Keratinocyte (primary cell): ENCODE data around the gene PLAA. TPM values are rescaled to one million over a fixed set of nuclear protein-coding genes. Genes with fewer than 3 reads are reported as not detected.

Experiments used
- DNase-seq: peaks from one replicate; pipeline ENCODE4 v3.0.0-alpha.2; 2011; ENCODE audit warnings: low read depth, missing footprints, low spot score
- FAIRE-seq: peaks from 2 replicates; lab custom pipeline; 2011; peaks lifted over from hg19 to GRCh38; lab: Jason Lieb, UNC
- H2AFZ ChIP-seq: 2 replicates; pipeline ENCODE4 v1.6.0; 2012; ENCODE audit warnings: low read length, control low read depth, inconsistent platforms; ENCODE audit not compliant: control insufficient read depth
- H3K27ac ChIP-seq: 2 replicates; pipeline ENCODE4 v1.5.1; 2011; ENCODE audit warnings: low read length; ENCODE audit not compliant: control insufficient read depth, insufficient read depth
- H3K27me3 ChIP-seq: 3 replicates; pipeline ENCODE4 v1.6.0; 2011; ENCODE audit warnings: low read length; ENCODE audit not compliant: control insufficient read depth, insufficient read depth; ENCODE audit errors: extremely low read depth
- H3K36me3 ChIP-seq, 2 experiments: 2 replicates in 1 of 2; 3 replicates in 1 of 2; pipeline ENCODE4 v1.5.1; 2011; ENCODE audit warnings: low read length in 2 of 2, mild to moderate bottlenecking in 1 of 2; ENCODE audit not compliant: control insufficient read depth in 2 of 2, insufficient read depth in 2 of 2; ENCODE audit errors: extremely low read depth in 1 of 2
- H3K4me1 ChIP-seq: 3 replicates; pipeline ENCODE4 v1.5.1; 2011; ENCODE audit warnings: low read length; ENCODE audit not compliant: control insufficient read depth, insufficient read depth; ENCODE audit errors: extremely low read depth
- H3K4me2 ChIP-seq: 3 replicates; pipeline ENCODE4 v1.6.0; 2011; ENCODE audit warnings: low read depth, low read length; ENCODE audit not compliant: control insufficient read depth, insufficient read depth; ENCODE audit errors: extremely low read depth
- H3K4me3 ChIP-seq, 3 experiments: fragments of 200-600 bp in 1 of 3; sonication (generic) in 1 of 3; 2 replicates in 2 of 3; 3 replicates in 1 of 3; pipeline ENCODE4 v1.5.1; 2011 to 2016; ENCODE audit warnings: low read length in 3 of 3, mild to moderate bottlenecking in 3 of 3, control low read depth in 2 of 3, inconsistent platforms in 1 of 3, low read depth in 1 of 3, mixed read lengths in 1 of 3, mixed run types in 1 of 3, moderate library complexity in 1 of 3; ENCODE audit not compliant: control insufficient read depth in 2 of 3, insufficient read depth in 2 of 3; ENCODE audit errors: extremely low read depth in 1 of 3
- H3K79me2 ChIP-seq: 2 replicates; pipeline ENCODE4 v1.6.0; 2012; ENCODE audit warnings: low read length; ENCODE audit not compliant: control insufficient read depth, insufficient read depth
- H3K9ac ChIP-seq: 3 replicates; pipeline ENCODE4 v1.6.0; 2011; ENCODE audit warnings: low read length; ENCODE audit not compliant: control insufficient read depth, insufficient read depth; ENCODE audit errors: extremely low read depth
- H3K9me1 ChIP-seq: 3 replicates; pipeline ENCODE4 v1.6.0; 2011; ENCODE audit warnings: low read length; ENCODE audit not compliant: control insufficient read depth, insufficient read depth; ENCODE audit errors: extremely low read depth
- H3K9me3 ChIP-seq: 2 replicates; pipeline ENCODE4 v1.5.1; 2012; ENCODE audit warnings: low read depth, low read length; ENCODE audit not compliant: control insufficient read depth
- H4K20me1 ChIP-seq: 3 replicates; pipeline ENCODE4 v1.6.0; 2011; ENCODE audit warnings: low read length; ENCODE audit not compliant: control insufficient read depth, insufficient read depth; ENCODE audit errors: extremely low read depth
- EZH2 ChIP-seq: IDR thresholded peaks from one replicate; pipeline ENCODE4 v1.6.1; 2012; ENCODE audit warnings: inconsistent platforms, mild to moderate bottlenecking, low read length, moderate library complexity
- dilution Hi-C: fragments of 300-500 bp; cut with MboI; formaldehyde crosslinking; loops from one replicate; pipeline ENCODE4 v1.7.0; 2020; ENCODE audit warnings: low sequenced_read_pairs; ENCODE audit not compliant: extremely low pct_ligation_motif_present
- polyA plus RNA-seq, 5 experiments: library from polyadenylated mRNA; depleted of rRNA in 3 of 5; stranded (reverse) in 3 of 5; stranded (forward) in 1 of 5; unstranded in 1 of 5; fragments of >200 nt; gene quantifications; 1 replicate in 1 of 5; 2 replicates in 3 of 5; 3 replicates in 1 of 5; pipeline versions ENCODE4 v1.2.1 to v1.2.3, GENCODE V29; 2011 to 2012; ENCODE audit warnings: missing spikeins in 2 of 5, low read depth in 1 of 5, low replicate concordance in 1 of 5
- TF ChIP-seq, protein P1 (sequence below), 3 experiments: IDR thresholded peaks in 1 of 3; conservative IDR thresholded peaks in 1 of 3; optimal IDR thresholded peaks in 1 of 3; 2 replicates in 2 of 3; 3 replicates in 1 of 3; pipeline versions ENCODE3 to v1.5.1; 2011; ENCODE audit warnings: low read length in 3 of 3, mild to moderate bottlenecking in 3 of 3, moderate library complexity in 2 of 3, control low read depth in 1 of 3, inconsistent platforms in 1 of 3; ENCODE audit not compliant: insufficient read depth in 2 of 3; ENCODE audit errors: extremely low read depth in 1 of 3

PLAA gene
- polyA plus RNA-seq, 1 donor (not counting 4 experiments of a cell fraction or from before 2014, with no cell fraction given): 30.3 TPM

DNA sequence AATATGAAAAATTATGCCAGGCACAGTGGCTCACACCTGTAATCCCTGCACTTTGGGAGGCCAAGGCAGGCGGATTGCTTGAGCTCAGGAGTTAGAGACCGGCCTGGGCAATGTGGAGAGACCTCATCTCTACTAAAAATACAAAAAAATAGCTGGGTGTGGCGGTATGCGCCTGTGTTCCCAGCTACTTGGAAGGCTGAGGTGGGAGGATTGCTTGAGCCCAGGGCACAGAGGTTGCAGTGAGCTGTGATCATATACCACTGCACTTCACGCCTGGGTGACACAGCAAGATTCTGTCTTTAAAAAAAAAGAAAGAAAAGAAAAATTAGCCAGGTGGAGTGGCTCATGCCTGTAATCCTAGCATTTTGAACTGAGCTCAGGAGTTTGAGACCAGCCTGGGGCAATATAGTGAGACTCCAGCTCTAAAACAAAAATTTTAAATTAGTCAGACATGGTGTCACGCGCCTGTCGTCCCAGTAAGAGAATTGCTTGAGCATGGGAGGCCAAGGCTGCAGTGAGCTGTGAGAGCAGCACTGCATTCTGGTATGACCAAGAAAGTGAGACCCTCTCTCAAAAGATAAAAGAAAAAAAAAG is 18.0 kb downstream of the PLAA start:
- H3K27ac ChIP-seq: no peak overlapping the region
- no peak overlapping the region for H3K9ac ChIP-seq
- no peaks in the 10 kb centered on the region for H3K4me1 ChIP-seq
- no peaks in the 10 kb centered on the region for H3K9me1 ChIP-seq
- H2AFZ ChIP-seq: no peak overlapping the region
- H3K9me3 ChIP-seq: no peaks in the 10 kb centered on the region
- H3K36me3 ChIP-seq: peaks cover 0 to 8% of the 10 kb centered on the region in 2 experiments
- no peak for TF ChIP-seq EZH2
- peaks cover 5% of the 10 kb centered on the region for H3K79me2 ChIP-seq
- no peak overlapping the region for H3K4me3 ChIP-seq
- no peak for FAIRE-seq
- H3K27me3 ChIP-seq: no peaks in the 10 kb centered on the region
- no peak overlapping the region for H3K4me2 ChIP-seq
- dilution Hi-C loops: no loop called here
- H4K20me1 ChIP-seq: no peaks in the 10 kb centered on the region
- DNase-seq: no peak

DNA sequence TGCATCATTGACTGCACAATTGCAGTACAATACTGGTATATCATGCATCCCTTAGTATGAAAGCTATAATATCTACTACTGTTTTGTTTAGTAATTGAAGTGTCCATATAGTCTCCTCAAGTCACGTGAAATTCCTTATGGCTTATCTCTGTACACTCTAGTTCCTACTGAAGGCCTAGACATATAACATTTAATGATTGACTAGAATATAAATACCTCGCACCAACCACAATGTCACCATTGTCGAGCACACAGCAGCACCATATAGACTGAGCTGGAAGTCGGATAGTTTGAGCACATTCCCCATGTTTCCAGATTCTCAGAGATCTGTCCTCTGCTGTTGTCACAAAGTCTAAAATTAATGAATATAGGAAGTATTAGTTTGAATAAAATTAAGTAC is 21.4 kb downstream of the PLAA start:
- Histone ChIP-seq H3K27me3 (no peaks in the 10 kb centered on the region), H3K79me2 (peaks cover 2% of the 10 kb centered on the region), H3K27ac (no peak overlapping the region), H3K4me3 (no peak overlapping the region), H3K4me1 (no peaks in the 10 kb centered on the region), H4K20me1 (no peaks in the 10 kb centered on the region), H3K9me1 (no peaks in the 10 kb centered on the region), H3K36me3 (peaks cover 3 to 14% of the 10 kb centered on the region in 2 experiments), H3K4me2 (no peak overlapping the region), H3K9ac (no peak overlapping the region), H3K9me3 (no peaks in the 10 kb centered on the region), H2AFZ (no peak overlapping the region)
- dilution Hi-C loops: no loop called here
- no peak for DNase-seq
- FAIRE-seq: no peak
- TF ChIP-seq EZH2: no peak
- TF ChIP-seq, protein P1, sequence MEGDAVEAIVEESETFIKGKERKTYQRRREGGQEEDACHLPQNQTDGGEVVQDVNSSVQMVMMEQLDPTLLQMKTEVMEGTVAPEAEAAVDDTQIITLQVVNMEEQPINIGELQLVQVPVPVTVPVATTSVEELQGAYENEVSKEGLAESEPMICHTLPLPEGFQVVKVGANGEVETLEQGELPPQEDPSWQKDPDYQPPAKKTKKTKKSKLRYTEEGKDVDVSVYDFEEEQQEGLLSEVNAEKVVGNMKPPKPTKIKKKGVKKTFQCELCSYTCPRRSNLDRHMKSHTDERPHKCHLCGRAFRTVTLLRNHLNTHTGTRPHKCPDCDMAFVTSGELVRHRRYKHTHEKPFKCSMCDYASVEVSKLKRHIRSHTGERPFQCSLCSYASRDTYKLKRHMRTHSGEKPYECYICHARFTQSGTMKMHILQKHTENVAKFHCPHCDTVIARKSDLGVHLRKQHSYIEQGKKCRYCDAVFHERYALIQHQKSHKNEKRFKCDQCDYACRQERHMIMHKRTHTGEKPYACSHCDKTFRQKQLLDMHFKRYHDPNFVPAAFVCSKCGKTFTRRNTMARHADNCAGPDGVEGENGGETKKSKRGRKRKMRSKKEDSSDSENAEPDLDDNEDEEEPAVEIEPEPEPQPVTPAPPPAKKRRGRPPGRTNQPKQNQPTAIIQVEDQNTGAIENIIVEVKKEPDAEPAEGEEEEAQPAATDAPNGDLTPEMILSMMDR (optimal IDR thresholded peaks at IDR 0.05 in 1 of 3, IDR thresholded peaks at IDR 0.05 in 1 of 3, conservative IDR thresholded peaks at IDR 0.05 in 1 of 3; ENCODE audit: extremely low read depth in 1 of 3, insufficient read depth in 2 of 3, low read length in 3 of 3): no peak

DNA sequence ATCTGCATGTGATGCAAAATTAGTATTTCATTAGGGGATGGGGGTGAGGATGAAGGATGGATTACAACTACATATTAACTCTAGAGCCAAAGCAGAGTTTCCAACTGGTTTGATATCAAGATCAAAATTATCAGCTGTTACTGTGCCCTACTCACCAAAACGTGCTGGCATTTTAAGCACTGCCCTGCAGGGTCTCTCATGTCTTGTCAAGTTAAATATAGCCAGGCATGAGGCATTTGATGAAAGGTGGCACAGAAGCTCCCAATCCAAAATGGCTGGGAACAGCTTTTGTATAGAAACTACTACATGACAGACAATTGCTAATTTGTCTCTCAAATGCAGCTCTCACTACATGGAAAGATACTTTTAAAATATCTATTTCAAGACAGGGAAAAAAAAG is 27.3 kb downstream of the PLAA start:
- H3K4me3 ChIP-seq: no peak overlapping the region
- no peaks in the 10 kb centered on the region for H4K20me1 ChIP-seq
- H3K79me2 ChIP-seq: no peaks in the 10 kb centered on the region
- FAIRE-seq (no peak), DNase-seq (no peak)
- no peak overlapping the region for H3K9ac ChIP-seq
- H2AFZ ChIP-seq: no peak overlapping the region
- TF ChIP-seq, protein P1 (optimal IDR thresholded peaks at IDR 0.05 in 1 of 3, IDR thresholded peaks at IDR 0.05 in 1 of 3, conservative IDR thresholded peaks at IDR 0.05 in 1 of 3; ENCODE audit: extremely low read depth in 1 of 3, insufficient read depth in 2 of 3, low read length in 3 of 3): no peak
- no peak for TF ChIP-seq EZH2
- no peaks in the 10 kb centered on the region for H3K27me3 ChIP-seq
- peaks cover 20 to 23% of the 10 kb centered on the region in 2 experiments for H3K36me3 ChIP-seq
- H3K4me1 ChIP-seq: no peaks in the 10 kb centered on the region
- no peak overlapping the region for H3K4me2 ChIP-seq
- no peak overlapping the region for H3K27ac ChIP-seq
- no peaks in the 10 kb centered on the region for H3K9me1 ChIP-seq
- no peaks in the 10 kb centered on the region for H3K9me3 ChIP-seq
- dilution Hi-C loops: no loop called here
